Measurements from ENCODE around the gene EHMT1. TPM values are rescaled to one million over a fixed set of nuclear protein-coding genes. Genes with fewer than 3 reads are reported as not detected.

Gene EHMT1
- total RNA-seq, 1 donor, result 46.3 TPM

GRCh38 chr9:137727716-137728115, 108.9 kb downstream of the EHMT1 start:
- Histone ChIP-seq H4K20me1 (ENCODE audit: insufficient read depth, low read length) (peaks cover 26% of the 10 kb centered on the region), H3K27ac (ENCODE audit: low read depth, low read length) (no peak overlapping the region)

DNA sequence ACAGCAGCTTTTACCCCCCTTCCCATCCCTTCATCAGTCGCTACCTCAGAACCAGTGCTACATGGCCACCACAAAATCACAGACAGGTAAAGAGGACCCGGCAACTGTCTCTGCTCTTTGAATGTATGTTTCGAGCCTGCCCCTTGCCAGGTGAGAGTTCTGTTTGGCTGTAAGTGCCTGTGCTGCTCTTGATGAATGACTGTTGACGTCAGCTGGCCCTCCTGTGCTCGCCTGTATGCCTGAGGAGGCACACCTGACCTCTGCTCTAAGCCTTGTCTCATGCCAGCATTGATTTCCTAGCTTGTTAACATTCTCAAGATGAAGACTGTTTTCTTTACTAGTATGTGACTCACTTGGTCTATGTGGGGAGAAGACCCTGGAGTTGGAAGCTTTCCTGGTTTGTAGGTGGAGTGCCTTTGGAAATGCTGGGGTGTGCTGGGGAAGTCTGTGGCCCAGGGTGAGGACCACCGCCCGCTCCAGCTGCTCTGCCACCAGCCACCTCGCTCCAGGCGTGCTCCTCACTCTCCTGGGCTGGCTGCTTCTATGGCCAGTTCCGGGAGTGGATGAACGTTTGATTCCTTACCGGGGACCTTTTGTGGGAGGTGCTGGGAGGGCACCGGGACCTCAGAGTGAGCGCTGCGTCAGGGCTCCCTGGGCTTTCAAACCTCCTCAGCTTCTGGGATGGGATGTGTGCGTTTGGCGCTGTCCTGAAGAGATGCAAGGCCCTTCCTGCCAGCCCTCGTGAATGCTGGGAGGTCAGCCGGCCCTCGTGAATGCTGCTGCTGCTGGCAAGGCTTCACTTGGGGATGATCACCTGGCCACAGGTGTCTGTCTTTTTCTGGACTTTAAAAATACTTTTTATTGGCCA, 109.9 kb downstream of the EHMT1 start:
- H4K20me1 ChIP-seq (ENCODE audit: insufficient read depth, low read length), result peaks cover 23% of the 10 kb centered on the region
- no peaks in the 10 kb centered on the region for H3K27me3 ChIP-seq (ENCODE audit: insufficient read depth, low read length)
- no peaks in the 10 kb centered on the region for H3K9me3 ChIP-seq (ENCODE audit: low read depth, low read length)
- H3K36me3 ChIP-seq (ENCODE audit: insufficient read depth, low read length), result peaks cover 20% of the 10 kb centered on the region
- no peak overlapping the region for H3K27ac ChIP-seq (ENCODE audit: low read depth, low read length)
- H3K79me2 ChIP-seq (ENCODE audit: insufficient read depth, low read length), result peaks cover 52% of the 10 kb centered on the region
- H3K4me1 ChIP-seq (ENCODE audit: insufficient read depth, low read length), result no peaks in the 10 kb centered on the region
- no peak overlapping the region for H2AFZ ChIP-seq (ENCODE audit: low read length)
- no peak overlapping the region for H3K4me3 ChIP-seq (ENCODE audit: insufficient read depth, low read length)
- no peak for TF ChIP-seq CTCF (IDR thresholded peaks at IDR 0.05; ENCODE audit: extremely low read depth, low read depth, low read length)
- H3K4me2 ChIP-seq (ENCODE audit: insufficient read depth, low read length), result no peak overlapping the region
- no peak for DNase-seq (ENCODE audit: insufficient read length, low spot score, missing footprints)

More at GRCh38 chr9:137727716-137728115, 108.9 kb downstream of the EHMT1 start:
- peaks cover 55% of the 10 kb centered on the region for H3K79me2 ChIP-seq (ENCODE audit: insufficient read depth, low read length)
- no peak overlapping the region for H3K4me3 ChIP-seq (ENCODE audit: insufficient read depth, low read length)
- no peak for DNase-seq (ENCODE audit: insufficient read length, low spot score, missing footprints)
- H3K27me3 ChIP-seq (ENCODE audit: insufficient read depth, low read length), result no peaks in the 10 kb centered on the region
- H3K4me1 ChIP-seq (ENCODE audit: insufficient read depth, low read length), result no peaks in the 10 kb centered on the region
- no peaks in the 10 kb centered on the region for H3K9me3 ChIP-seq (ENCODE audit: low read depth, low read length)
- no peak overlapping the region for H3K4me2 ChIP-seq (ENCODE audit: insufficient read depth, low read length)
- no peak for TF ChIP-seq CTCF (IDR thresholded peaks at IDR 0.05; ENCODE audit: extremely low read depth, low read depth, low read length)
- H3K36me3 ChIP-seq (ENCODE audit: insufficient read depth, low read length), result peaks cover 13% of the 10 kb centered on the region
- no peak overlapping the region for H2AFZ ChIP-seq (ENCODE audit: low read length)

DNA sequence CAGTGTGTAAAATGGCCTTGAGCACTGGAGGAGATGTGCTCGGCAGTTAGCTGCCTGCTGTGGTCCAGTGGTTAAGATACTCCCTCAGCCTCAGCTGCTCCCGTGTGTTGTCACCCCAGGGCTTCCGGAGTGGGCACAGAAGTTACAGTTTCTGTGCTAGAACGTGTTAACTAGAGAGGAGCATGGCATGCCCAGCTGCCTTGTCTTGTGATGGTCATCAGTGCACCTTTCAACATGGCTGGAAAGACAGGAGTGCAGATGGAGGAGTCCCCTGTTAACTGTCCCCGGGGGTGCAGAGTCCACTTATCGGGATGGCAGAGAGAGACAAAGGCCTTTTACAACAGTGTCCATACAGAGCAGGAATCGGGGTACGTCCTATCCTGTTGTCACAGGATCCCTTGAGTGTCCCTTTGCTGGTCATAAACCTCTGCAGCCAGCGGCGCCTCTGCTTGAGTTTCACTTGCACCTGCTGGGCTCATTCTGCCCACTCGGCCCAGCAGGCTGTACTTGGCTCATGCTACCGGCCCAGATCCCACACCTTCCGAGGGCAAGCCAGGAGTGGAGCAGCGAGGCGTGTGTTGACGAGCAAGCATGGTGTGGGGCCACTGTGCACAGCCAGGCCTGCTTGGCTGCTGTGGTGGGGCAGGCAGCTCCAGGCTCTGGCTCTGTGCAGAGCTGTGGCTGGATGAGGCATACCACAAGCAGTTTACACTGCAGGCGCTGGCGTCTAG, 112.6 kb downstream of the EHMT1 start:
- no peak overlapping the region for H3K27ac ChIP-seq (ENCODE audit: low read depth, low read length)
- H3K79me2 ChIP-seq (ENCODE audit: insufficient read depth, low read length), result peaks cover 28% of the 10 kb centered on the region
- no peak overlapping the region for H2AFZ ChIP-seq (ENCODE audit: low read length)
- no peaks in the 10 kb centered on the region for H3K27me3 ChIP-seq (ENCODE audit: insufficient read depth, low read length)
- H3K4me2 ChIP-seq (ENCODE audit: insufficient read depth, low read length), result no peak overlapping the region
- H4K20me1 ChIP-seq (ENCODE audit: insufficient read depth, low read length), result peaks cover 4% of the 10 kb centered on the region
- TF ChIP-seq CTCF (IDR thresholded peaks at IDR 0.05; ENCODE audit: extremely low read depth, low read depth, low read length), result no peak
- DNase-seq (ENCODE audit: insufficient read length, low spot score, missing footprints), result no peak
- no peaks in the 10 kb centered on the region for H3K4me1 ChIP-seq (ENCODE audit: insufficient read depth, low read length)
- no peaks in the 10 kb centered on the region for H3K9me3 ChIP-seq (ENCODE audit: low read depth, low read length)
- no peak overlapping the region for H3K4me3 ChIP-seq (ENCODE audit: insufficient read depth, low read length)
- H3K36me3 ChIP-seq (ENCODE audit: insufficient read depth, low read length), result peaks cover 17% of the 10 kb centered on the region
